Heart left ventricle (tissue), 16 donors: ENCODE results near the gene B3GNT3. TPM values are rescaled to one million over a fixed set of nuclear protein-coding genes. Genes with fewer than 3 reads are reported as not detected.

Experiments used
- ATAC-seq, 4 donors: fragments of 200-7000 bp; cut with Tn5 transposase; one replicate each; pipeline ENCODE4 v1.9.1; 2020 to 2022; ENCODE audit warnings: moderate library complexity in 4 of 4, mild to moderate bottlenecking in 3 of 4, moderate number of reproducible peaks in 1 of 4
- DNase-seq, 5 donors: peaks; one replicate each; pipeline ENCODE4 v3.0.0-alpha.2; 2020
- H3K27ac ChIP-seq, 12 donors: fragments of 200-600 bp; sonication (generic) in 4 of 12; one replicate each; pipeline versions ENCODE4 v1.5.0 to v1.8.0; 2016 to 2022; ENCODE audit warnings: mild to moderate bottlenecking in 2 of 12
- H3K27me3 ChIP-seq, 9 donors: fragments of 200-600 bp; sonication (generic) in 2 of 9; one replicate each; pipeline versions ENCODE4 v1.5.1 to v1.8.0; 2016 to 2022; ENCODE audit warnings: mild to moderate bottlenecking in 3 of 9
- H3K36me3 ChIP-seq, 9 donors: fragments of 200-600 bp; sonication (generic) in 2 of 9; one replicate each; pipeline versions ENCODE4 v1.5.0 to v1.8.0; 2018 to 2022; ENCODE audit warnings: mild to moderate bottlenecking in 2 of 9
- H3K4me1 ChIP-seq, 12 donors: fragments of 200-600 bp; sonication (generic) in 4 of 12; one replicate each; pipeline versions ENCODE4 v1.5.0 to v1.8.0; 2016 to 2022; ENCODE audit warnings: mild to moderate bottlenecking in 3 of 12
- H3K4me3 ChIP-seq, 12 donors: fragments of 200-600 bp; sonication (generic) in 4 of 12; one replicate each; pipeline versions ENCODE4 v1.5.0 to v1.8.0; 2017 to 2022; ENCODE audit warnings: mild to moderate bottlenecking in 9 of 12, moderate library complexity in 4 of 12
- H3K9me3 ChIP-seq, 12 donors: fragments of 200-600 bp; sonication (generic) in 4 of 12; one replicate each; pipeline versions ENCODE4 v1.5.0 to v1.8.0; 2016 to 2022; ENCODE audit warnings: mild to moderate bottlenecking in 1 of 12
- POLR2A ChIP-seq, 2 donors: fragments of 450-650 bp; IDR thresholded peaks; one replicate each; pipeline ENCODE4 v1.6.1; 2017; ENCODE audit warnings: antibody characterized with exemption in 2 of 2, mild to moderate bottlenecking in 2 of 2, moderate library complexity in 2 of 2
- WGBS, 4 donors: extraction: QIAGEN DNeasy Blood & Tissue Kit in 2 of 4; methylation state at CpG; one replicate each; pipeline versions ENCODE4 v1.1.5 to v1.1.7; 2013 to 2018; 5-methylcytosine and 5-hydroxymethylcytosine counted together
- intact Hi-C, 10 donors: fragments of 100-400 bp; cut with DNase I; formaldehyde crosslinking; loops; one replicate each; pipeline versions ENCODE4 v1.11.1 to v1.14.2; 2022
- polyA plus RNA-seq, 2 donors: library from polyadenylated mRNA; stranded (reverse); fragments of 200-250 nt; gene quantifications; one replicate each; pipeline ENCODE4 v1.2.3, GENCODE V29; 2013
- total RNA-seq, 9 donors: library from RNA; depleted of rRNA in 2 of 9; stranded (reverse); fragments of >200 nt in 2 of 9; fragmentation: NEBNext Ultra II Directional in 3 of 9; extraction: Animal tissue kit (Norgen Biotek cat#: 25700) in 3 of 9; gene quantifications; one replicate each; pipeline versions ENCODE4 v1.1.0 to v1.2.4, GENCODE V29; 2016 to 2023
- TF ChIP-seq, protein P1 (sequence below), 12 donors: fragments of 200-600 bp; sonication (generic) in 4 of 12; IDR thresholded peaks; one replicate each; pipeline versions ENCODE4 v1.5.0 to v1.8.0; 2018 to 2022; ENCODE audit warnings: antibody characterized with exemption in 12 of 12, mild to moderate bottlenecking in 5 of 12
- donor health status: ischemic (EF 13 %, LVEDD 7.1; RV severe dilation, severe dysfunction).
- donor health status: healthy with polysubstance abuse.
- donor health status: DM: no; HTN: yes; CAD: no.
- donor health status: DM: no; HTN: no; CAD: no.
- donor health status: ischemic (EF 25% LVEDD 6.9; RV normal size, moderate dysfunction).
- donor health status: ischemic (EF 25% LVEDD 5.7; RV mildly dilated, moderate dysfunction).
- donor health status: healthy.
- donor health status: DM: yes; HTN: yes; CAD: no.
- donor health status: ischemic (EF 35%, LVEDD 5.7; RV mildly dilated, moderate dysfunction).
- donor health status: nonischemic (EF 11% LVEDD 7.7; RV severe dilation, severe dysfunction).
- donor health status: DM: yes; HTN: yes; CAD: no.
- donor health status: PGD.
- donor health status: ischemic (EF 29% LVEDD 5.4; RV normal size, mild dysfunction).
- donor health status: nonischemic (EF 23%, LVEDD 6.1; RV moderate dilation, normal function).

B3GNT3 gene
- total and polyA plus RNA-seq, 11 donors, result not detected

DNA sequence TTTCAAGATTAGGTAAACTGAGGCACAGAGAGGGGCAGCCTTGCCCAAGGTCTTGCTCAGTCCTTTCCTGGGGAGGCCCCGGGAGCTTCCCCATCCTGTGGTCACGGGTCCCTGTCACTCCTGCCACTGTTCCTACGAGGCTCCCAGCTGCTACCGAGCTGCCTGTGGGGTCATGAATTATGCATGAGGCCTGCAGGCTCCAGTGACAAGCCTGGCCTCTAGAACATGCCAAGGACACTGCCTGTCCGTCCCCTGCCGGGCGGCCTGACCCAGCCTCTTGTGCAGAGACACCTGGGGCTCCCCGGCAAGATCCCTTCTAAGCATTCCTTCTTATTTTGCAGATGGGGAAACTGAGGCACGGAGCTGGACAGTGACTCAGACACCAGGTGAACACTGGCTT is 41.0 kb upstream of the B3GNT3 start:
- no peak for TF ChIP-seq POLR2A (IDR thresholded peaks at IDR 0.05)
- TF ChIP-seq, protein P1, sequence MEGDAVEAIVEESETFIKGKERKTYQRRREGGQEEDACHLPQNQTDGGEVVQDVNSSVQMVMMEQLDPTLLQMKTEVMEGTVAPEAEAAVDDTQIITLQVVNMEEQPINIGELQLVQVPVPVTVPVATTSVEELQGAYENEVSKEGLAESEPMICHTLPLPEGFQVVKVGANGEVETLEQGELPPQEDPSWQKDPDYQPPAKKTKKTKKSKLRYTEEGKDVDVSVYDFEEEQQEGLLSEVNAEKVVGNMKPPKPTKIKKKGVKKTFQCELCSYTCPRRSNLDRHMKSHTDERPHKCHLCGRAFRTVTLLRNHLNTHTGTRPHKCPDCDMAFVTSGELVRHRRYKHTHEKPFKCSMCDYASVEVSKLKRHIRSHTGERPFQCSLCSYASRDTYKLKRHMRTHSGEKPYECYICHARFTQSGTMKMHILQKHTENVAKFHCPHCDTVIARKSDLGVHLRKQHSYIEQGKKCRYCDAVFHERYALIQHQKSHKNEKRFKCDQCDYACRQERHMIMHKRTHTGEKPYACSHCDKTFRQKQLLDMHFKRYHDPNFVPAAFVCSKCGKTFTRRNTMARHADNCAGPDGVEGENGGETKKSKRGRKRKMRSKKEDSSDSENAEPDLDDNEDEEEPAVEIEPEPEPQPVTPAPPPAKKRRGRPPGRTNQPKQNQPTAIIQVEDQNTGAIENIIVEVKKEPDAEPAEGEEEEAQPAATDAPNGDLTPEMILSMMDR (IDR thresholded peaks at IDR 0.05), result no peak
- ATAC-seq (no peak), DNase-seq (peak in 1 of 5 donors; percentile 56)
- intact Hi-C loops, result no loop called here
- no peaks in the 10 kb centered on the region for H3K9me3 ChIP-seq
- H3K27me3 ChIP-seq, result no peaks in the 10 kb centered on the region
- H3K27ac ChIP-seq, result no peak overlapping the region
- peaks cover 0 to 50% (median 0%) of the 10 kb centered on the region in 12 donors for H3K4me1 ChIP-seq
- 44 to 55% (median 45%) methylated on average over 9 of the region's 9 CpGs for WGBS, 4 donors
- H3K4me3 ChIP-seq, result no peak overlapping the region
- H3K36me3 ChIP-seq, result no peaks in the 10 kb centered on the region

DNA sequence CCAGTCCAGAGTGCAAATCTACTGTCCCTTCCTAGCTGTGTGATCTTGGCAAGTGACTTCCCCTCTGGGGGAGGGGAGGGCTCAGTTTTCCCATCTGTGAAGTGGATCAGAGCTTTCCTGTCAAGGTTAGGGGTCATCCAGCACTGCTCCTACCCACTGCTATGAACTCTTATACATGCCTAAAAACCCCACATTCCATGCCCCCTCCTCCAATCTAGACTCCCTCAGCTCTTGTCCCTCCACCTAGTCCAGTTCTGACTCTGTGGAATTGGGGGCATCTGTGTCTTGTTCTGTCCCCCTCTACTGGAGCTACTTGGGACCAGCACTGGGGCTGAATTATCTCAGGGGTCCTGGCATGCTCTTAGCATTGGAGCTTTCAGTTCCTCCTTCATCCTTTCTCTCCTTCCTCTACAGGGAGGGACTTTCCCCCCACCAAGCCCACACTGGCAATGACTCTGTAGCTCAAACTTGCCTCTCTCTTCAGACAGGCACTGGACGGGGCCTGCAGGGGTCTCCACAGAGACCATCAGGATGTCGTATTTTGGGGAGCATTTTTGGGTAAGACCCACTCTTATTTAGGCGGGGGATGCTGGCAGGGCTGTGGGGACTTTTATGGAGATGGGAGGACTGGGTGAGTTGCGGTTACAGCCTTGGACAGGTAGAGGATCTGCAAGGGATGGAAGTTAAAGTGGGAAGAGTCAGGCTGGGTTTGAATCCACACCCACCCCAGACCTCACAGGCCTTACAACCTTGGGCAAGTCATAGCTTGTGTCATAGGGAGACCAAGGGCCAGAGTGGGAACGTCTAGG is 40.1 kb upstream of the B3GNT3 start:
- no peaks in the 10 kb centered on the region for H3K27me3 ChIP-seq
- H3K4me1 ChIP-seq, result peaks cover 0 to 44% (median 0%) of the 10 kb centered on the region in 12 donors
- H3K4me3 ChIP-seq, result no peak overlapping the region
- ATAC-seq (no peak), DNase-seq (no peak)
- intact Hi-C loops, result no loop called here
- WGBS, 4 donors, result 79 to 90% (median 84%) methylated on average over 4 to 5 of the region's 5 CpGs
- H3K9me3 ChIP-seq, result no peaks in the 10 kb centered on the region
- no peaks in the 10 kb centered on the region for H3K36me3 ChIP-seq
- no peak overlapping the region for H3K27ac ChIP-seq
- TF ChIP-seq POLR2A (IDR thresholded peaks at IDR 0.05), result no peak
- TF ChIP-seq, protein P1 (IDR thresholded peaks at IDR 0.05), result no peak

DNA sequence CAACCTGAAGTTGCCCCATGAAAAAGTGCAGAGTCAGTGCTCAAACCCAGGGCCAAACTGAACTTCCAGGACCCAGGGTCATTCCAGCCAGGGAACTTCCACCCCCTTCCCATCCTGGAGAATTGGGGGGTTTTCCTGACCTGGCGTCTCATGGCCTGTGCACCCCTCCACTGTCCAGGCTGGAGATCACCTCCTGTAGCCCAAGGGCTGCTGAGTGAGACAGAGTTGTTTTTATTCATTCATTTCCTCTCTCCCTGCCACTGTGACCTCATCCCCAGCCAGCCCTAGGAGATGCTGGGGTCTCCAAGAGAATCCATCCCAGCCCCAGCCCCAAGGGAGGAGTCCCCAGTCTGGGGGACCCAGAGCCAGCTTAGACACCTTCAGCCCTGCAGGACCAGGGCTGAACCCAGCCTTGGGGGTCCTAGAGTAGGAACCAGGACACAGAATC is 39.5 kb upstream of the B3GNT3 start:
- H3K4me3 ChIP-seq, result no peak overlapping the region
- intact Hi-C loops, result no loop called here
- no peak for ATAC-seq

More for the DNA sequence above, 39.5 kb upstream of the B3GNT3 start:
- no peak for TF ChIP-seq POLR2A (IDR thresholded peaks at IDR 0.05)
- TF ChIP-seq, protein P1 (IDR thresholded peaks at IDR 0.05), result no peak
- Histone ChIP-seq H3K4me1 (peaks cover 0 to 37% (median 0%) of the 10 kb centered on the region in 12 donors), H3K27ac (no peak overlapping the region), H3K36me3 (no peaks in the 10 kb centered on the region), H3K27me3 (no peaks in the 10 kb centered on the region), H3K9me3 (no peaks in the 10 kb centered on the region)
- 67 to 100% (median 85%) methylated on average over 1 of the region's 1 CpG for WGBS, 4 donors
- no peak for DNase-seq
